OCI-LY7 (cell line): ENCODE measurements around the gene RNF5.

Experiments used
- CTCF ChIP-seq: fragments of 200-600 bp; sonication (generic); conservative IDR thresholded peaks from 2 replicates; pipeline ENCODE4 v1.5.1; 2014; ENCODE audit warnings: mild to moderate bottlenecking, antibody characterized with exemption, low read length, moderate library complexity, mixed read lengths
- EZH2phosphoT487 ChIP-seq: fragments of 200-600 bp; sonication (generic); IDR thresholded peaks from 2 replicates; pipeline ENCODE4 v1.6.1; 2018; ENCODE audit warnings: low read depth, borderline replicate concordance, mild to moderate bottlenecking, mixed run types, antibody characterized with exemption, low read length, moderate library complexity, mixed read lengths

GRCh38 chr6:32183483-32184083 is 5.4 kb downstream of the RNF5 start:
- TF ChIP-seq CTCF: no peak
- TF ChIP-seq EZH2phosphoT487: no peak
